Bone marrow (tissue), 2 donors: ENCODE results near the gene HTRA3.
"Not testable (repeated sequence)": the region's sequence is repeated elsewhere in the genome, so short reads cannot be mapped to it uniquely, and the experiment has no call there.

Experiments
- DNase-seq, 2 donors: peaks; one replicate each; lab custom pipeline; 2025; lab: John Stamatoyannopoulos, UW

Gene HTRA3

DNA sequence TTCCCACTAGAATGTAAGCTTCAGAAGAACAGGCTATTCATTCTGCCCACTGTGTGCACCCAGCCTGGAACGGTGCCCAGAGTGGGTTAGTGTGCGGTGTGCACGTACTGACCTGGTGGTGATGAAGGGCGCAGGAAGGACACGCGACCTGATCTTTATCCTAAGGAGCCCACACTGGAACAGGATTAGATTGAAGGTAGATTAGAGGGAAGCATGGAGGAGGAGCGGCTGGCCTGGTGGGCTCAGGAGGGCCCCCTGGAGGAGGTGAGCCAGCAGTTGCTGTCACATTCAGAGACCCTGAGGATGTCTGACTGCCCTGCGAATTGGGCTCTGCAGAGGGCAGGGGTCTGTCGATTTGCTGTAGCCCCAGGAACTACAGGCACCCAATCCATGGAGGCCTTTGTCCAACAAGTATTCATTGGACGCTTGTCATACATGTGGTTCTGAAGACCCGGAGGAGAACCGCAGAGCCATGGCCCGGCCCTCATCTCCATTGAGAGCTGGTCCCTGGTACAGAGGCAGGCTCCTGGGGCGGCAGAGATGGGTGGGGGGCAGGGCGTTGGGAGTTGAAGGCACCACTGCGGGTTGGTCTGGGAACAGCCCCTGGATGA, 73.2 kb downstream of the HTRA3 start:
- no peak for DNase-seq

DNA sequence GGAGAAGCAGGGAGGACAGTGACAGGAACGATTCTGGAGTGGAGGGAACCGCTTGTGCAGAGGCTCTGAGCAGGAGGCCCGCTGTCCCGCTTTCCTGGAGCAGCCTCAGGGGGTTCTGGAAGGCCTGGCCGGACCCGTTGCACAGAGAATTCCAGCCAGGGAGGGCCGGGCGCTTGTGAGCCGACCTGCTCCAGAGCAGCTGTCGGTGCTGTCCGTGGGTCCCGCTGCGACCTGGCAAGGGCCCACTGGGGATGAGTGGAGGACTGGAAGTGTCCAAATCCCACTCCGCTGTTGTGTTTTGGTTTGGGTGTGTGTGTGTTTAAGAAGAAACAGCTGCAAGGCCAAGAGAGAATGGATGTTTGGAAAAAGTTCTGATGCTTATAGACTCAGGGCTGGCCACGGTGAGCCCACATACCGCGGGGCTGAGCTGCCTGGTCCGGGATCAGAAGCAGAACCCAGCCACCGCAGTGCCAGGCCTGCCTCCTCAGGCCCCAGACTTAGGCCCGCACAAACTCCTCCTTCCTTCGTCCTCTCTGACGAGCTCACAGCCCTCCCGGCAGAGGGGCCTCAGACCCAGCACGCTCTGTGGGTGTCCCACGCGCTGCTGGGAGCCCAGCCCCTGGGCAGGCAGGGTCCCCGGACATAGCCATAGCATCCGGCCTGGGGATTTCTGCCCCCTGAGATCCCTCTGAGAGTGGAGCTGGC, 73.9 kb downstream of the HTRA3 start:
- DNase-seq = no peak

GRCh38 chr4:8343967-8344331, 74.4 kb downstream of the HTRA3 start:
- DNase-seq = no peak

GRCh38 chr4:8344377-8344776, 74.8 kb downstream of the HTRA3 start:
- DNase-seq = no peak

DNA sequence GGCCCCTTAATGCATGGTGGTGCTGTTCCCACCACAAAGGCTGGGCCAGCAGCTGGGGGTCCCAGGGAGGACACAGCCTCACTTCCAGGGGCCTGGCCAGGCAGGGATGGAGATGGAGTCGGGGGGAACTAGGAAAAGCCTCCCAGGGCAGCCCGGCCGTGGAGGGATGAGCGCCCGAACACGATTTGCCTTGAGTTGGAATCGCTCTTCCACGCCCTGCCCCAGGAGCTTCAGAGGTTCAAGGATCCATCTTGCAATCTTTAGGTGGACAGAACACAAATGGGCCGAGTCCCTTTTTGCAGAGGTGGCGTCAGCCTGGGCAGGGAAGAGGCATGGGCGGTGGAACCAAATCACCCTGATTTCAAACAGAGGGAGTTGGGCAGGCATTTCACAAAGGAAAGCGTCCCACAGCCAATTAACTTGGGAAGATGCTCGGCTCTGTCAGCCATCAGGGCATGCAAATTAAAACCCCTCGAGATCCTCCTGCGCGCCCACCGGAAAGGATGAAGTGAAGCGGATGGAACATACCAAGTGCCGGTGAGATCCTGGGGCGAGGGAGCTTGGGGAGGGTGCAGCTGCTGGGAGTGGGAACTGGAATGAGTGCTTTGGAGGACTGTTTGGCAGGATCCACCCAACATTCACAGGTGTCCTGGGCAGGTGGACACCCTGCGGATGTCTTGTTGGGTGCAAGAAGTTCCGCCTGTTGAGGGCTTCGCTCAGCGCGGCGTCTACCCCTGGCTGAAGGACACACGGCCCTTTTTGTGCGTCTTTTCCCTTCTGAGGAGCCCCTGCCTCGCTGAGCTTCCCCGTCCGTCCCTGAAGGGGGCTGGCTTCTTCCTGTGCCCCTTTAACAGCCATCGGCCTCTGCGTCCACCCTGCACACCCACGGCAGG, 75.7 kb downstream of the HTRA3 start:
- no peak for DNase-seq

GRCh38 chr4:8345946-8346814, 76.6 kb downstream of the HTRA3 start:
- DNase-seq = no peak

GRCh38 chr4:8346838-8347605, 77.5 kb downstream of the HTRA3 start:
- DNase-seq = no peak

DNA sequence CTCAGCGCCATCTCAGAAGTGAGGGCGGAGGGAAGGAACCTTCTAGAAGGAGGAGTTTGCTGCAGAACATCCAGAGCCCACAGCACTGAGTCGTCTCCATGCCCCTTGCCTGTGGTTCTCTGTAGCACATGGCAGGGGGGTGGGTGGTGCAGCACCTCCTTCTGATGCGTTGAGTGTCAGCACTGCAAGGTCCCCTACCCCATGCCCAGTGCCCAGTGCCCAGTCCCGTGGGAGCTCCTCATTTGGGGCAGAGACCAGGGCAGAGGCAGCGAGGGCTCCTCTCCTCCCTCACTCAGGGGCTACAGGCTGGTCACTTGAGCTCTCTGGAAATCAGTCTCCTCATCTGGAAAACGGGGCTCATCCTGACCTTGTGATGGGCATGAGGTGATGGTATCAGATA, 78.1 kb downstream of the HTRA3 start:
- no peak for DNase-seq

DNA sequence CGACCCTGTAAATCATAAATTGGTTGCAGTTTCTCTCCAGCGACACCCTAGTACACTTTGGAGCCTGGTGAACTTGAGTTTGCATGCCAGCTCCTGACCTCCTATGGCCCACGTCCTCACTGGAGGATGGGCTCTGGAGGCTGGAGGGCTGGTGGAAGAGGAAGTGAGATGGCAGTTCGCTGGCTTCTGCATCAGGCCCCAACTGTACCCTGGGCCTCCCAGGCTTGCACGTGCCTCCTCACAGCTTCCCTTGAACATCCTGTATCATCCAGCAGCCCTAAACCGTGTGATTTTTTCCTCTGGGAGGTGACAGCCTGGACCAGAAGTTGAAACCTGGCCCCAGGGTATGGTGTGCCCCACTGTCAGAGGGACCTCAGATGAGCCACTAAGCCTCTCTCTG, 78.5 kb downstream of the HTRA3 start:
- peak in 1 of 2 donors; percentile 47 for DNase-seq

- DNase-seq = not testable (repeated sequence)
Observed at GRCh38 chr4:8349236-8349635, 79.7 kb downstream of the HTRA3 start.

DNA sequence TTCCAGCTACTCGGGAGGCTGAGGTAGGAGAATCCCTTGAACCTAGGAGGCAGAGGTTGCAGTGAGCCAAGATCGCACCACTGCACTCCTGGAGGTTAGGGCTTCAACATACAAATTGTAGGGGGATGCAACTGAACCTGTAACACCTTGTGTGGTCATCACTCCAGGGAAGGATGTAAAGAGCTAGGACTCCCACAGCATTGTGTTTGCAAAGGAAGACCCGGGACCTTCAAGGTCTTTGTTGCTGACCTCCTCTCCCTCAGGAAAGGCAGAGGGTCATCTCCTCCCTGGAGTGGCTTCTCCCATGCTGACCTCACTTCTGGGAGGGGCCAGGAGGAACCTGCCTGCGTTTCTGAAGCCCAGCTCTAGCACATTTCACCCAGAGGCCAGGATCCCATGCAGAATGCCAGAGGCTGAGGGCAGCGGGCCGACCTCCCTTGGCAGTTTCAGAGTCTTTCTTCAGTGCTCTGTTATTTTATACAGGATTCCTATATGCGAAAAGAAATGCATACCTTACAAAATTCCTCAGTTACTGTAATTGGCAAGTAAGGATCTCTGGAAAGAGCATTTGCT, 80.2 kb downstream of the HTRA3 start:
- no peak for DNase-seq

- DNase-seq = no peak
Observed at GRCh38 chr4:8350352-8350751, 80.8 kb downstream of the HTRA3 start.

GRCh38 chr4:8350841-8351461, 81.4 kb downstream of the HTRA3 start:
- no peak for DNase-seq

DNA sequence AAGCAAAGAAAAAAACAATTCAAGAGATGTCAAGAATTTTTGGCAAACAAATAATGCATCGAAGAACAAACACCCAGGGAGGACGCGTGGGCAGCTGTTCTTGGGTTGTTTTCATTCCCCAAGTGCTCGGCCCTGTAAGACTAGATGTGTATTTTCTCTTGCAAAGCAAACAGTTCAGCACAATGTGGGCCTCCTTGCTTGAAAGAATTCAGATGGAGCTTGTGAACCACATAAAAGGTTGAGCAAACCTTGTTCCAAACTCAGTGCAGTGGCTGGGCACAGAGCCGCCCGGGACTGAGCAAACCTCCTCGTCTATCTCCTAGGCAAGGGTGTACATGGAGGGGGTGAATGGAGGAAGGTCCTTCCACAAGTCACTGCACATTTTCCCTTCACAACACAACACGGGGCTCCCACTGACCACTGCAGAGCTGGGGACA, 82.4 kb downstream of the HTRA3 start:
- no peak for DNase-seq

GRCh38 chr4:8352368-8353157, 83.0 kb downstream of the HTRA3 start:
- no peak for DNase-seq

- DNase-seq = no peak
Observed at GRCh38 chr4:8353158-8353669, 83.7 kb downstream of the HTRA3 start.

DNA sequence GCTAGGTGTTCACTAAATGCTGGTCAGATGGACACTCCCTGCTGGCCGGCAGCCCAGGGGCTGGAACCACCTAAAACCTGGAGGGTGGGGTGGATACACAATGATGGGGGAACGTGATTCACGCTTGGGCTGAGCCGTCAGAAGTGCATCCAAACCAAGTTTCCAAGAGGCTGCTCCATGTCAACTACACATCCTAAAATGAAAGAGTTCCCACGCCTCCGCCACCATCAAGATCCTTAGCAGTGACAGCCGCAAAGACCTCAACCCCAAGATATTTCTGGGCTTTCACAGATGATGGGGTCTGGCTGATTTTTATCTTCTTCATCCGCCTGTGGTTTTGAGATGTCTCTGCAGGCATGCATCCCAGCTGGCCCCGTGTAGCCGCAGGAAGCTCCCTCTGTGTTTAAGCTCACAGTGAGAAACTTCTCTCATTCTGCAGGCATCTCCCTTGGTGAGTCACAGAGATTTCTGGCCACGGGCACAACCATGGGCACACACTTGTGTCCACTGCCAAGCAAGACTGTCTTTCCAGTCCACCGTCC, 84.4 kb downstream of the HTRA3 start:
- no peak for DNase-seq

DNA sequence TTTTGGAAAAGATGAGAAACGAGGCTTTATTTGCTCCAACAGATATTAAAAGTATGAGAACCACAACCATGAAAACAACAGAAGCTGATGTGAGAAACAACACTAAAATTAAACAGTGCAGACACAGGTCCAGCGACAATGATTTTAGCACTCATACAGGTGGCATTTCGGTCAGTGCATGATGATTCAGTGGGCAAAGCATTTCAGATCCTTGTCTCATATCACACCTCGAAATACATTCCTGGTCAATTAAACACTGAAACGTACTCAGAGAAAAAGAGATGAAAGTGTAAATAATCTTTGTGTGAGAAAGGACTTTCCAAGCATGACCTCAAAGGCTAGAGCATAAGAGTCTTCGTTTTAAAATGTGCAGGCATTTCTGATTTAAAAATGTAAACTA, 85.8 kb downstream of the HTRA3 start:
- DNase-seq = no peak
